Mucosa of descending colon (tissue), 3 donors: ENCODE data around the gene CLSTN2. TPM values are rescaled to one million over a fixed set of nuclear protein-coding genes. Genes with fewer than 3 reads are reported as not detected.

Experiments used
- ATAC-seq: fragments of 200-7000 bp; cut with Tn5 transposase; one replicate; pipeline ENCODE4 v1.9.1; 2020; ENCODE audit warnings: mild to moderate bottlenecking, moderate library complexity
- DNase-seq, 3 donors: peaks; one replicate each; pipeline ENCODE4 v3.0.0-alpha.2; 2020
- H3K36me3 ChIP-seq: fragments of 200-600 bp; one replicate; pipeline ENCODE4 v1.8.0; 2021; ENCODE audit warnings: low read depth, mild to moderate bottlenecking
- H3K4me1 ChIP-seq: fragments of 200-600 bp; one replicate; pipeline ENCODE4 v1.8.0; 2021; ENCODE audit warnings: low read depth, mild to moderate bottlenecking
- H3K4me3 ChIP-seq: fragments of 200-600 bp; one replicate; pipeline ENCODE4 v1.8.0; 2021; ENCODE audit warnings: mild to moderate bottlenecking
- H3K9me3 ChIP-seq: fragments of 200-600 bp; one replicate; pipeline ENCODE4 v1.8.0; 2021; ENCODE audit warnings: mild to moderate bottlenecking
- intact Hi-C, 2 donors: fragments of 100-400 bp; cut with DNase I in 1 of 2; cut with micrococcal nuclease in 1 of 2; formaldehyde crosslinking; loops; one replicate each; pipeline versions ENCODE4 v1.11.0 to v1.11.1; 2022; cut with DNase I, micrococcal nuclease
- total RNA-seq, 3 donors: library from RNA; stranded (reverse); fragmentation: NEBNext Ultra II Directional in 2 of 3; extraction: Animal tissue kit (Norgen Biotek cat#: 25700) in 2 of 3; gene quantifications; one replicate each; pipeline versions ENCODE4 v1.2.1 to v1.2.4, GENCODE V29; 2021 to 2023
- TF ChIP-seq, protein P1 (sequence below): fragments of 200-600 bp; IDR thresholded peaks from one replicate; pipeline ENCODE4 v1.8.0; 2022; ENCODE audit warnings: antibody characterized with exemption, mild to moderate bottlenecking
- donor health status: DM: no; HTN: no; CAD: no; lungs with moderate emphysema.
- donor health status: DM: no; HTN: no; CAD: no.
- donor health status: DM: no; HTN: yes; CAD: no.

The CLSTN2 gene
- total RNA-seq, 3 donors from 2014 or later: 0.90 to 5.3 (median 2.5) TPM

DNA sequence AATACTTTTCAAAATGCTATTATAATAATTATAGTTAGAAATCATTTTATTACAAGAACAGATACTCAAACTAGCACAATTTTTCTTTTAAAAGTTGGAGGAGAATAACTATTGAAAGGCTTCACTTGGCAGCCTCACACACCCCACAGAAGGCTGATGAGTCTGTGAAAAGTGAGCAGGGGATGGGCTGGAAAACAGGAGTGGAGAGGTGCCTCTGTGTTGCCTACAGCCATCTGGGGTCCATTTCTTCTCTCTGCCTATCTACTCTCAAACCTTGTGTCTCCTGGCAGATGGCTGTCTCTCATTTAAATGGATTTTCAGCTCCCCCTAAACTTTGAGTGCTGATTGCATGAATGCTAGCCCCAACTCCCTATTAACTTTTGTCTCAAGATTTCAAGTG, 230.8 kb downstream of the CLSTN2 start:
- intact Hi-C loops: no loop called here
- Histone ChIP-seq H3K9me3 (no peaks in the 10 kb centered on the region), H3K36me3 (no peaks in the 10 kb centered on the region), H3K4me3 (no peak overlapping the region), H3K4me1 (no peaks in the 10 kb centered on the region)
- ATAC-seq (no peak), DNase-seq (no peak)
- TF ChIP-seq, protein P1, sequence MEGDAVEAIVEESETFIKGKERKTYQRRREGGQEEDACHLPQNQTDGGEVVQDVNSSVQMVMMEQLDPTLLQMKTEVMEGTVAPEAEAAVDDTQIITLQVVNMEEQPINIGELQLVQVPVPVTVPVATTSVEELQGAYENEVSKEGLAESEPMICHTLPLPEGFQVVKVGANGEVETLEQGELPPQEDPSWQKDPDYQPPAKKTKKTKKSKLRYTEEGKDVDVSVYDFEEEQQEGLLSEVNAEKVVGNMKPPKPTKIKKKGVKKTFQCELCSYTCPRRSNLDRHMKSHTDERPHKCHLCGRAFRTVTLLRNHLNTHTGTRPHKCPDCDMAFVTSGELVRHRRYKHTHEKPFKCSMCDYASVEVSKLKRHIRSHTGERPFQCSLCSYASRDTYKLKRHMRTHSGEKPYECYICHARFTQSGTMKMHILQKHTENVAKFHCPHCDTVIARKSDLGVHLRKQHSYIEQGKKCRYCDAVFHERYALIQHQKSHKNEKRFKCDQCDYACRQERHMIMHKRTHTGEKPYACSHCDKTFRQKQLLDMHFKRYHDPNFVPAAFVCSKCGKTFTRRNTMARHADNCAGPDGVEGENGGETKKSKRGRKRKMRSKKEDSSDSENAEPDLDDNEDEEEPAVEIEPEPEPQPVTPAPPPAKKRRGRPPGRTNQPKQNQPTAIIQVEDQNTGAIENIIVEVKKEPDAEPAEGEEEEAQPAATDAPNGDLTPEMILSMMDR: no peak

DNA sequence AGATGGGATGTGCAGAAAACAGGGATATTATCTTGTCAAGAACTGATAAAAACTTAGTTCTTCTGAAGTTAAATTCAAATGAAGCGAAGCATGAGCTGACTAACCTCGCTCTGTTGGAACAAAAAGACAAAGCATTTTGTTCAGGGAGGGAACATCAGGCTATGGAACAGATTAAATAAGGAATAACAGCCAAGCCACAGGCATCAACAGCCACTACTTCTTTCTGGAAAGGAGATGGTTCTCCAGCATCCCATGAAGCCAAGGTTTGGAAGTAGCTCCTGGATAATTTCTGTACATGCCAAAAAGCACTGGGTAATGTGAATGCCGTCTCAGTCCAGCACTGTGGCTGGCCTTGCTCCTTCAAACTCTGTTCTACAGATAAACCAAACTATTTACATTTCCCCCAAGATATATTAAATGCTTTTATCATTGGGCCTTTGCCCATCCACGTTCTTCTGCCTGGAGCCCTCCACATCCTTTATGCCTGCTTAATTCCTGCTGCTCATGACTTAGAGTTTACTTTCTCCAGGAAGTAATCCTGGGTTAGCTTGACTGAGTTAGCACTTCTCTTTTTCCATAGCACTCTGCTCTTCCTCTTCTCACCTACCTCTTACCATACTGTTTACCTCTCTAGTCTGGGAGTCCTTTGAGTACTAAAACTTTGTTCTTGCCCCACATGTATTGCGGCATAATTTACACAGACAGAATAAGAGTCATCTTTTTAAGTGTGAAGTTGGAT, 232.0 kb downstream of the CLSTN2 start:
- Histone ChIP-seq H3K9me3 (no peaks in the 10 kb centered on the region), H3K4me1 (no peaks in the 10 kb centered on the region), H3K4me3 (no peak overlapping the region), H3K36me3 (no peaks in the 10 kb centered on the region)
- no peak for DNase-seq
- TF ChIP-seq, protein P1: no peak
- ATAC-seq: no peak
- intact Hi-C loops: no loop called here

DNA sequence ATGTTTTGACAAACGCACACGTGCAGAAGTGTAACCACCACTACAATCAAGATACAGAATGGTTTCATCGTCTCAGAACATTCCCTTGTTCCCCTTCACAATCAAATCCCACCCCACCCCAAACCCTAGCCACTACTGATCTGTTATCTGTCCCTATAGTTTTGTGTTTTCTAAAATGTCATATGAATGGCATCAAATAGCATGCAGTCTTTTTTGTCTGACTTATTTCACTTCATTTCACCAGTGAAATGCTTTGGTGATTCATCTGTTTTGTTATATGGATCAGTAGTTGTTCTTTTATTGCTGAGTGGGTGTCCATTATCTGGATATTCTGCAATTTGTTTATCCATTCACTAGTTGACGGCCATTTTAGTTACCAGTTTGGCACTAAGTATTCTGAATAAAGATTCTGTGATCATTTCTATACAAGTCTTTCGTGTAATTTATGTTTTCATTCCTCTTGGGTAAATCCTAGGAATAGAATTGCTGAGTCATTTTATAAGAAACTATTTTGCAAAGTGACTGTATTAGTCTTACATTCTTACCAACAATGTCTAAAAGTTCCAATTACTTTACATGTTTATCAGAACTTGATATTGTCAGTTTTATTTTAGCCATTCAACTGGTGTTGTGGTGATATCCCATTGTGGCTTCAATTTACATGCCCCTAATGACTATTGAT, 232.8 kb downstream of the CLSTN2 start:
- no peak for ATAC-seq
- Histone ChIP-seq H3K4me3 (no peak overlapping the region), H3K36me3 (no peaks in the 10 kb centered on the region), H3K9me3 (no peaks in the 10 kb centered on the region), H3K4me1 (no peaks in the 10 kb centered on the region)
- DNase-seq: no peak
- TF ChIP-seq, protein P1: no peak
- intact Hi-C loops: no loop called here

GRCh38 chr3:140170612-140171011, 235.6 kb downstream of the CLSTN2 start:
- no peaks in the 10 kb centered on the region for H3K36me3 ChIP-seq
- H3K9me3 ChIP-seq: no peaks in the 10 kb centered on the region
- intact Hi-C loops: no loop called here
- TF ChIP-seq, protein P1: no peak
- H3K4me3 ChIP-seq: no peak overlapping the region
- ATAC-seq: no peak
- no peak for DNase-seq
- no peaks in the 10 kb centered on the region for H3K4me1 ChIP-seq

DNA sequence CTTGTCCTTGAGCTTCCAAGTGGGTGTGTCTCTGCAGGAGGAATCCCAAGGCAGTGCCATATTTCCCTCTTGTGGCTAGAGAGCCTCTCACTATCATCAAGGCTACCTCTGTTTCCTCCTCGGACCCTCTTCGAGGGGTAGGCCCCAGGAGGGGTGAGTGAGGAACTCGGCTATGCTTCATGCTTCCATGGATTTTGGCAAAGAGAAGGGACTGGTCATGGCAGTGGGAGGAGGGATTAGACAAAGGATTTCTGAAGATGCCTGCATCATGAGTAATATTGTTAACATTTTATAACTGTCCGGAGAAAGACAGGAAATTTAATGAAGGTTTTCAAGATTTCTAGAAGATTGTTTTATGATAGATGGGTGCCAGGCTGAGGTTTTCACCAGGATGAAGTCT, 241.5 kb downstream of the CLSTN2 start:
- intact Hi-C loops: no loop called here
- TF ChIP-seq, protein P1: no peak
- DNase-seq: no peak

More for the DNA sequence above, 241.5 kb downstream of the CLSTN2 start:
- Histone ChIP-seq H3K36me3 (no peaks in the 10 kb centered on the region), H3K4me3 (no peak overlapping the region), H3K4me1 (no peaks in the 10 kb centered on the region), H3K9me3 (no peaks in the 10 kb centered on the region)
- ATAC-seq: no peak
